HepG2 (cell line): ENCODE data around the gene COMMD7. TPM values are rescaled to one million over a fixed set of nuclear protein-coding genes. Genes with fewer than 3 reads are reported as not detected.

Experiments
- CBX1 ChIP-seq: IDR thresholded peaks from one replicate; pipeline ENCODE4 v1.6.1; 2016; ENCODE audit warnings: antibody characterized with exemption, low read depth
- CREM ChIP-seq, 2 experiments: sonication (generic) in 1 of 2; formaldehyde crosslinking in 1 of 2; IDR thresholded peaks; 2 replicates each; pipeline versions ENCODE4 v1.4.0 to v1.6.1; 2016 to 2020; ENCODE audit warnings: antibody characterized with exemption in 1 of 2, mild to moderate bottlenecking in 1 of 2, missing genetic modification reagents in 1 of 2
- ERF ChIP-seq: IDR thresholded peaks from 2 replicates; pipeline ENCODE4 v1.6.1; 2018; ENCODE audit warnings: missing biosample characterization, missing genetic modification reagents
- HDAC1 ChIP-seq: sonication (generic); formaldehyde crosslinking; IDR thresholded peaks from 2 replicates; pipeline ENCODE4 v1.5.1; 2020; ENCODE audit warnings: mild to moderate bottlenecking, missing genetic modification reagents
- HMG20B ChIP-seq: conservative IDR thresholded peaks from 2 replicates; pipeline ENCODE4 v1.6.1; 2016; ENCODE audit warnings: missing genetic modification reagents, missing compliant biosample characterization
- JUNB ChIP-seq: sonication (generic); formaldehyde crosslinking; IDR thresholded peaks from 2 replicates; pipeline ENCODE4 v1.8.0; 2022; ENCODE audit warnings: missing genetic modification reagents, mild to moderate bottlenecking, borderline replicate concordance
- MIXL1 ChIP-seq: IDR thresholded peaks from 2 replicates; pipeline ENCODE4 v1.6.1; 2016
- MTA1 ChIP-seq: sonication (generic); formaldehyde crosslinking; IDR thresholded peaks from 2 replicates; pipeline ENCODE4 v1.4.0; 2020; ENCODE audit warnings: missing genetic modification reagents, mild to moderate bottlenecking, borderline replicate concordance
- RXRA ChIP-seq: sonication (generic); formaldehyde crosslinking; IDR thresholded peaks from 2 replicates; pipeline ENCODE4 v1.5.1; 2020; ENCODE audit warnings: missing genetic modification reagents
- SMARCE1 ChIP-seq: fragments of 450-650 bp; IDR thresholded peaks from 2 replicates; pipeline ENCODE4 v1.6.1; 2017; ENCODE audit warnings: borderline replicate concordance
- SUZ12 ChIP-seq: fragments of 150-350 bp; IDR thresholded peaks from 2 replicates; pipeline ENCODE4 v1.6.1; 2014; ENCODE audit warnings: low read depth, low read length
- TSC22D2 ChIP-seq: sonication (generic); formaldehyde crosslinking; IDR thresholded peaks from 2 replicates; pipeline ENCODE4 v1.5.1; 2020; ENCODE audit warnings: missing genetic modification reagents, mild to moderate bottlenecking, borderline replicate concordance
- ZBTB38 ChIP-seq: sonication (generic); formaldehyde crosslinking; IDR thresholded peaks from 2 replicates; pipeline ENCODE4 v1.5.1; 2020; ENCODE audit warnings: mild to moderate bottlenecking, missing genetic modification reagents
- ZNF232 ChIP-seq: sonication (generic); formaldehyde crosslinking; IDR thresholded peaks from 2 replicates; pipeline ENCODE4 v1.4.0; 2020; ENCODE audit warnings: missing genetic modification reagents, borderline replicate concordance
- ZNF235 ChIP-seq: sonication (generic); formaldehyde crosslinking; IDR thresholded peaks from 2 replicates; pipeline ENCODE4 v1.8.1; 2023; ENCODE audit warnings: mild to moderate bottlenecking, missing genetic modification reagents, borderline replicate concordance
- ZNF362 ChIP-seq: sonication (generic); formaldehyde crosslinking; IDR thresholded peaks from 2 replicates; pipeline ENCODE4 v1.4.0; 2020; ENCODE audit warnings: missing genetic modification reagents, mild to moderate bottlenecking, borderline replicate concordance
- ZNF556 ChIP-seq: sonication (generic); formaldehyde crosslinking; IDR thresholded peaks from 2 replicates; pipeline ENCODE4 v1.4.0; 2020; ENCODE audit warnings: mild to moderate bottlenecking, missing genetic modification reagents, borderline replicate concordance
- ZNF614 ChIP-seq: IDR thresholded peaks from 2 replicates; pipeline ENCODE4 v1.6.1; 2018; ENCODE audit warnings: missing biosample characterization, missing genetic modification reagents, inconsistent platforms, borderline replicate concordance
- ZNF615 ChIP-seq: sonication (generic); formaldehyde crosslinking; IDR thresholded peaks from 2 replicates; pipeline ENCODE4 v1.5.0; 2020; ENCODE audit warnings: mild to moderate bottlenecking, missing genetic modification reagents, borderline replicate concordance
- ZNF660 ChIP-seq: sonication (generic); formaldehyde crosslinking; IDR thresholded peaks from 2 replicates; pipeline ENCODE4 v1.5.1; 2020; ENCODE audit warnings: mild to moderate bottlenecking, low read depth, missing genetic modification reagents, borderline replicate concordance
- ZNF83 ChIP-seq: sonication (generic); formaldehyde crosslinking; IDR thresholded peaks from 2 replicates; pipeline ENCODE4 v1.4.0; 2020; ENCODE audit warnings: missing genetic modification reagents, mild to moderate bottlenecking, borderline replicate concordance
- ZNF883 ChIP-seq: sonication (generic); formaldehyde crosslinking; IDR thresholded peaks from 2 replicates; pipeline ENCODE4 v1.5.1; 2020; ENCODE audit warnings: mild to moderate bottlenecking, missing genetic modification reagents; ENCODE audit errors: not compliant biosample characterization
- polyA plus RNA-seq, 8 experiments: library from polyadenylated mRNA; depleted of rRNA in 3 of 8; stranded (reverse) in 7 of 8; unstranded in 1 of 8; fragments of >200 nt; fragmentation: Illumina TruSeq in 4 of 8; extraction: Trizol in 4 of 8; gene quantifications; 2 replicates each; pipeline versions ENCODE4 v1.2.1 to v1.2.3, GENCODE V29; 2011 to 2016; ENCODE audit warnings: low read depth in 4 of 8, missing spikeins in 1 of 8, mixed read lengths in 1 of 8; ENCODE audit not compliant: insufficient read depth in 1 of 8
- total RNA-seq, 5 experiments: library from RNA; depleted of rRNA; stranded (reverse); fragments of >200 nt; fragmentation: Illumina TruSeq; extraction: Trizol; gene quantifications; 2 replicates each; pipeline ENCODE4 v1.2.3, GENCODE V29; 2016; ENCODE audit warnings: low read depth in 1 of 5
- TF ChIP-seq, protein P1 (sequence below): sonication (generic); formaldehyde crosslinking; IDR thresholded peaks from 2 replicates; pipeline ENCODE4 v1.4.0; 2020; ENCODE audit warnings: missing genetic modification reagents, mild to moderate bottlenecking, borderline replicate concordance
- TF ChIP-seq, protein P2 (sequence below): IDR thresholded peaks from 2 replicates; pipeline ENCODE4 v1.6.1; 2016; ENCODE audit warnings: mild to moderate bottlenecking, missing biosample characterization, missing genetic modification reagents
- TF ChIP-seq, protein P3 (sequence below): sonication (generic); formaldehyde crosslinking; IDR thresholded peaks from 2 replicates; pipeline ENCODE4 v1.4.0; 2020; ENCODE audit warnings: mild to moderate bottlenecking, missing genetic modification reagents

Gene COMMD7
- total and polyA plus RNA-seq, 2 of the 13 experiments (the other 11 are each of a cell fraction or from before 2014, with no cell fraction given), result 42.1 to 53.3 TPM

DNA sequence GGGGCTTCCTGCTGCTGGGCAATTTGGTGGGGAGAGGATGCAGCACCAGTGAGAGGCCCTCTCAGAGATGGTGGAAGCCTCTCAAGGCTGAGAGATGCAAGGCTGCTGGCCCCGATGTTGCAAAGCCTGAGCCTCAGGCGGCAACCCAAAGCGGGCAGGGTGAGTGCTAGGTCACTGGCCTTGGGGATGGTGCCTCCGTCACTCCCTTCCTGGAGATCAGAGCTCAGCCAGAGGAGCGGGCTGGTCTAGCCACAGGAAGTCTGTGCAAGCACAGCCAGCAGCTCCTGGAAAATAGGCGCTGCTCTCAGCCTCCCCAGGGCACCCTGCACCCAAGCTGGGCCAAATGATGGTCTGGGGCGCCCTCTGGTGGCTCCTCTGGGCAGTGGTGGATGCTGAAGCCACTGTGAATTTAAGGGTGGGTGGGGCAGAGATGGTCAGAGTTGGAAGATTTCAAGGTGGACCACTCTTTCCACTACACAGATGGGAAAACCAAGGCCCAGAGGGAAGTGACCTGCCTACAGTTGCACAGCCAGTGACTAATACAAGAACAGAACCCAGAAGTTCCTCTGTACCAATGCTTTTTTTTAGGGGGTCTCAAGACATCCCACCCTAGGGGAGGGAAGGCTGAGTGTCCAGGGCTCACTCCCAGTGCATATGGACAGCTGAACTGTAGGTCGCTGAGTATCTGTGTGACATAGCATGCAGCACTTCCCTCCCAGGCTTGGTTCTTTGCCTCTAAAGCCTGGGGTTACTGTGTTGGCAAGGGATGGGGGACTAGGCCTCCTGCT lies 90.3 kb downstream of the COMMD7 start (continued):
- TF ChIP-seq JUNB (CRISPR knock-in tag) (no peak), ZNF235 (CRISPR knock-in tag) (no peak; the same call in 1 of the 2 replicates), CREM (IDR thresholded peaks at IDR 0.05) (no peak; the same call in 1 of the 2 replicates), CREM (CRISPR knock-in tag; IDR thresholded peaks at IDR 0.05) (no peak), ZNF614 (CRISPR knock-in tag) (peak; percentile 96), MIXL1 (CRISPR knock-in tag) (peak; percentile 94), SUZ12 (no peak), HMG20B (CRISPR knock-in tag) (peak; percentile 46; the same call in 1 of the 2 replicates), ZNF83 (CRISPR knock-in tag) (peak; percentile 9; the same call in 1 of the 2 replicates), ZBTB38 (CRISPR knock-in tag) (peak; percentile 93), CBX1 (no peak), HDAC1 (CRISPR knock-in tag) (peak; percentile 93), TSC22D2 (CRISPR knock-in tag) (peak; percentile 95; the same call in 1 of the 2 replicates), ZNF883 (CRISPR knock-in tag) (peak; percentile 92), ERF (CRISPR knock-in tag) (peak; percentile 99), ZNF232 (CRISPR knock-in tag) (peak; percentile 86; the same call in 1 of the 2 replicates), ZNF615 (CRISPR knock-in tag) (no peak), ZNF660 (CRISPR knock-in tag) (no peak), SMARCE1 (no peak), ZNF556 (CRISPR knock-in tag) (peak; percentile 81), MTA1 (peak; percentile 85; the same call in 1 of the 2 replicates), RXRA (CRISPR knock-in tag) (peak; percentile 97), ZNF362 (CRISPR knock-in tag) (no peak; the same call in 1 of the 2 replicates)
- TF ChIP-seq, protein P1, sequence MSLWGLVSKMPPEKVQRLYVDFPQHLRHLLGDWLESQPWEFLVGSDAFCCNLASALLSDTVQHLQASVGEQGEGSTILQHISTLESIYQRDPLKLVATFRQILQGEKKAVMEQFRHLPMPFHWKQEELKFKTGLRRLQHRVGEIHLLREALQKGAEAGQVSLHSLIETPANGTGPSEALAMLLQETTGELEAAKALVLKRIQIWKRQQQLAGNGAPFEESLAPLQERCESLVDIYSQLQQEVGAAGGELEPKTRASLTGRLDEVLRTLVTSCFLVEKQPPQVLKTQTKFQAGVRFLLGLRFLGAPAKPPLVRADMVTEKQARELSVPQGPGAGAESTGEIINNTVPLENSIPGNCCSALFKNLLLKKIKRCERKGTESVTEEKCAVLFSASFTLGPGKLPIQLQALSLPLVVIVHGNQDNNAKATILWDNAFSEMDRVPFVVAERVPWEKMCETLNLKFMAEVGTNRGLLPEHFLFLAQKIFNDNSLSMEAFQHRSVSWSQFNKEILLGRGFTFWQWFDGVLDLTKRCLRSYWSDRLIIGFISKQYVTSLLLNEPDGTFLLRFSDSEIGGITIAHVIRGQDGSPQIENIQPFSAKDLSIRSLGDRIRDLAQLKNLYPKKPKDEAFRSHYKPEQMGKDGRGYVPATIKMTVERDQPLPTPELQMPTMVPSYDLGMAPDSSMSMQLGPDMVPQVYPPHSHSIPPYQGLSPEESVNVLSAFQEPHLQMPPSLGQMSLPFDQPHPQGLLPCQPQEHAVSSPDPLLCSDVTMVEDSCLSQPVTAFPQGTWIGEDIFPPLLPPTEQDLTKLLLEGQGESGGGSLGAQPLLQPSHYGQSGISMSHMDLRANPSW (CRISPR knock-in tag), result peak; percentile 98
- TF ChIP-seq, protein P2, sequence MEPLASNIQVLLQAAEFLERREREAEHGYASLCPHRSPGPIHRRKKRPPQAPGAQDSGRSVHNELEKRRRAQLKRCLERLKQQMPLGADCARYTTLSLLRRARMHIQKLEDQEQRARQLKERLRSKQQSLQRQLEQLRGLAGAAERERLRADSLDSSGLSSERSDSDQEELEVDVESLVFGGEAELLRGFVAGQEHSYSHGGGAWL (CRISPR knock-in tag), result peak; percentile 85; the same call in 1 of the 2 replicates
- TF ChIP-seq, protein P3, sequence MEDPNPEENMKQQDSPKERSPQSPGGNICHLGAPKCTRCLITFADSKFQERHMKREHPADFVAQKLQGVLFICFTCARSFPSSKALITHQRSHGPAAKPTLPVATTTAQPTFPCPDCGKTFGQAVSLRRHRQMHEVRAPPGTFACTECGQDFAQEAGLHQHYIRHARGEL (CRISPR knock-in tag), result no peak
